Germinal center (tissue), 1 donor: ENCODE measurements around the gene ESYT2.

Experiments used
- DNase-seq: peaks from one replicate; pipeline ENCODE4 v3.0.0; 2012; ENCODE audit warnings: mixed read lengths, low spot score

ESYT2 gene

GRCh38 chr7:158825628-158826289, 3.5 kb downstream of the ESYT2 start:
- no peak for DNase-seq

DNA sequence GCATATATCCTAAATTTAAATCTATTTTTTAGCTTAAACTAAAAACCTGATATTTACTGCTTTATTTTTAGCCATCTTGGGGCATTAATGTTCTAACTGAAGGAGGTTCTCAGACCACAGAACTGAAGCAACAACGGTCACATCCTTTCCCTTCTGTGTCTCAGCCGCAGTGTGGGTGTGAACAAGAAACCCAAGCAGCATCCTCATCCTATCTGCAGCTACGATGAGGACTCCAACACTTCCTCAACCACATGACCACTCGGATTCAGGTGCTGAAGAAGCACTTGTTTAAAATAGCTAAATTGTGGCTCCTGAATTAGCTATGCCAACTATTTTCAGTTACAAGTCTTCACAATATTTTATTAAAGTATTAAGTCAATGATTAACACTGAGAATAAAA, 5.3 kb downstream of the ESYT2 start:
- DNase-seq: no peak

DNA sequence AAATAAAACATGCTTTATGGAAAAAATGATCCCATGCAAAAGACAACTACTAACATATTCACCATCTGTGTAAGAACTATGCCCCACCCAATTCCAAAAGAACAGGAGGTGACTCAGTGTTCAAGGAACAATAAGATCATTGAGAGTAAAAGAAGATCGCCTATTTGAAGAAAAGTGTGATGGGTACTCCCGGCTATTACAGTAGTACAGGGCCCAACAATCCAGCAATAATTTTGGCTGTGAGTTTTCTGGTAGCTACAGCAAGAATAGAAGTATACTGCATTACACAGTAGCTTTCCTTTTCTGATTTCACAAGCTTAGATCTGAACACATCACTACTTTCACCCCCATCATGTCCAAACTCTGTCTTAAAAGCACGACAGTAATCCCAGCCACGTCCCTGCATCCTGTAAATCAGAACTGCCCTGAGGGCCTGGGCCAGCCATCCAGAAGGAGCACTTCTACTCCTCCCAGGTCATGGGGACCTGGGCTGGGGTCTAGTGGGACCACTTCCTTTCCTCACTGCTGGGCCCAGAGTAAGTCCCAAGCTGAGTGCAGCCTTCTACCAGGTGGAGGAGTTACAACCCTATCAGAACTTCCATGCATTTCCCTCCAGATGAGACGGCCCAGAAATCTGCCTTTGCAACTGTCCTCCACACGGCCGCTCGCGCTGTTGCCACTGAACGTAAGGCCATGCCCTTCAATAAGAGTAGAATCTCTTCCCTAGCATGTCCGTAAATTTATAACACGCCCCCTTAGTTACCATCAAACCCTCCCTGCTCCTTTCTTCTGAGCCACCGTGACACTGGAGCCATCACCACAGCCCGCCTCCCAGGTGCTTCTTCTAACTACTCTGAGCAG, 7.9 kb downstream of the ESYT2 start:
- no peak for DNase-seq

DNA sequence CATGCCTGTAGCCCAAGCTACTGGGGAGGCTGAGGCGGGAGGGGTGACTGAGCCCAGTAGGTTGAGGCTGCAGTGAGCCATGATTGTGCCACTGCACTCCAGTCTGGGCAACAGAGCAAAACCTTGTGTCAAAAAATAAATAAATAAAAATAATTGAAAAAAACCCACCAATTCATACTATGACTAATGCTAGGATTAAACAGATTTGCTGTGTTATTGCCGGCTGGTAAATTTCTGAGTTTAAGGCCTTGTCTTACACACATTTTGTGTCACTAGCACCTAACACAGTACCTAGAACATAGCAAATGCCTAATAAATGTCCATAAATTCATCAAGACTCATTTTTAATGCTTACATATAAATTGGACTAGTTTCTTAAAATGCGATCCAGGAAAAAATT, 8.7 kb downstream of the ESYT2 start:
- no peak for DNase-seq

DNA sequence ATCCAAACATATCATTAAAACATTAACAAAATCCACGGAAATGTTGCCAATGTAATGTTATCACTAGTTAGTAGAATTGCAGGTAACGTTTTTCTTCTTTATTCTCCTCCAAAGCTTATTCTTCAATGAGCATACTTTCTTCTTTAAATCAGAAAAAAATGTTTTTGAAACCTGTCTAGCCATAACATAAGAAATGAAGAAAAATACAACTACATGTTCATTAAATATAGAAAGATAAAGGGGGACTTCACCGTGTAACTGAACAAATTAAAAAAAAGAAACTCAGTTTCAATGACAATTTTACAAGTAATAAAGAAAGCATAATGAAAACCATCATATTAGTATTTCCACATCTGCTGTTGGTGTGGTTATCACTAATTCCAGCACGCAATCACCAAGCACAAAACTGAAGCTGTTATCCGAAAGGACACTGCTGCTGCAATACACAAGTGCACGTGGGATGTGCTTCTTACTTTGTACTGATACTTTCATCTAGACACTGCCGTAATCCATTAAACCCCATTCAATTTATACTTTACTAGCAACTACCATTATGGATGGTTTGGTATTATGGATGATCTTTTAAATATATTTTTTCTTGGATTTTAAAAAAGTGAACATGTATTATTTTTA, 9.6 kb downstream of the ESYT2 start:
- no peak for DNase-seq

- DNase-seq: peak; percentile 63
Observed at GRCh38 chr7:158818325-158819213, 10.7 kb downstream of the ESYT2 start.

DNA sequence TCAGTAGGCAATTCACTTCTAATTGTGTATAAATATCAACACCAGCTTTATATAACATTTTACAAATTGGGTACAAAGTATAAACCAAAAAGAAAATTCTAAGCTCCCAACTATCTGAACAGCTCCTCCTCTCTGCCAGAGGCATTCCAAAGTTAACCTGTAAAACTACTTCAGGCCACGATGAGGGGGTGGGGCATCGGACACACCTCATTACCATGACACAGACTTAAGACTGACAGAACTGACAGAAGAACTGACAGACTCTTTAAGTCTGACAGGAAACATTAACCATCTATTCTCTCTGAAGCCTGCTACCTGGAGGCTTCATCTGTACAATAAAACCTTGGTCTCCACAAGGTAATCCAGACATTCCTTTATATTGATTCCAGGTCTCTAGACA, 12.3 kb downstream of the ESYT2 start:
- no peak for DNase-seq

DNA sequence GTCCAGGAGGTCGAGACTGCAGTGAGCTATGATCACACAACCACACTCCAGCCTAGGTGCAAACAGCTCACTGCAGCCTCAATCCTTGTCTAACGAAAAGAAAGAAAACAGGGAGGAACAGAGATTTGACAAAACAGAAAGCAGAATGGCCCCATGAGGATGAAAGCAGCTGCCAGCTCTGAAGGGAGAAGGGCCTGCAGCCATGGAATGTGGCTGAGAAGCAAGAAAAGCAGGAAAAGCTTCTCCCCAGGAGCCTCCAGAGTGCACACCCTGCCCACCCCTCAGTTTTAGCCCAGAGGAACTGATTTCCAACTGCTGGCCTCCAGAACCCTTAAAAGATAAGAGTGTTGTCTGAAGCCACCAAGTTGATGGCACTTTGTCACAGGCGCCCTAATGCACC, 13.0 kb downstream of the ESYT2 start:
- DNase-seq: no peak

DNA sequence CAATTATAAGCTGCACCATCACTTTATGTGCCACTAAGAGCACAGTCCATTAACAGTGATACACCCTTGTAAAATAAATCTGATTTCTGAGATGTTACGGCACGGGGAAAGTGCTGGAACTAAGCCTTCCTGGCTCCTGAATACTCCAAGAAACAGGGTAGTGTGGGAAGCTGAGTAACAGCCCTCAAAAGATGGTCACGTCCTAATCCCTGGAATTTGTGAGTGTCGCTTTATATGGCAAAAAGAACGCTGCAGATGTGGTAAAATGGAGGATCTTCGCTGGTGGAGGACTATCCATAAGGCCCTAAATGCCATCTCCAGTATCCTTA, 13.5 kb downstream of the ESYT2 start:
- no peak for DNase-seq

GRCh38 chr7:158815083-158815799, 14.1 kb downstream of the ESYT2 start:
- DNase-seq: no peak

- peak; percentile 21 for DNase-seq
Observed at GRCh38 chr7:158814637-158815036, 14.7 kb downstream of the ESYT2 start.

DNA sequence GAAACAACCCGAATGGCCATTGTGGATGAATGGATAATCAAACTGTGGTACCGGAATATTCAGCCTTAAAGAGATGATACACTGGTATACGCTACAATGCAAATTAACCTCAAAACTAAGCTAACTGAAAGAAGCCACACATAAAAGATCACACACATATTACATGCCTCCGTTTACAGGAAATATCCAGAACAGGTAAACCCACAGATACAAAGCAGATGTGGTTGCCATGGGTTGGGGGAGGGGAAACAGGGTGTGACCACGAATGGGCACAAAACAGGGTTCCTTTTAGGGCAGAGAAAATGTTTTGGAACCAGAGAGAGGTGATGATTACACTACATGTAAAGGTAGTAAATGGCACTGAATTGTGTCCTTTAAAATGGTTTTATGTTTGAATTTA, 16.6 kb downstream of the ESYT2 start:
- DNase-seq: no peak

DNA sequence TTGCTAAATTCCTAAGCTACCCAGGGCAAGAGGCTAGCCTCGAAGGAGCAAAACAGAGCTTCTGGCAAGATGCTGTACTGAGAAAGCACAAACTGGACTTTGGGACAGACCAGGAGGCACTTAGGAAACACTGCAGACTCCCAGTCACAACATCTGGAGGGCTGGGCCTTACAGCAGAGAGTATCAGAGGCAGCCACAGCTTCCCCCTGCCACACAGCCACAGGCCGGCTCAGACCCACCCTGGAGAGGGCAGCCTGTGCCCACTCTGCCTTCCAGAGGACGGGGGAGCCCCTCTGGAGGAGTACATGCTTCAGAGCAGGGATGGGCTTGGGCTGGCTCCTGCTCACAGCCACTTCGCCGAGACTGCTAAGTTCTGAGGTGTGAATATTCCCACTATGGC, 17.4 kb downstream of the ESYT2 start:
- DNase-seq: no peak

DNA sequence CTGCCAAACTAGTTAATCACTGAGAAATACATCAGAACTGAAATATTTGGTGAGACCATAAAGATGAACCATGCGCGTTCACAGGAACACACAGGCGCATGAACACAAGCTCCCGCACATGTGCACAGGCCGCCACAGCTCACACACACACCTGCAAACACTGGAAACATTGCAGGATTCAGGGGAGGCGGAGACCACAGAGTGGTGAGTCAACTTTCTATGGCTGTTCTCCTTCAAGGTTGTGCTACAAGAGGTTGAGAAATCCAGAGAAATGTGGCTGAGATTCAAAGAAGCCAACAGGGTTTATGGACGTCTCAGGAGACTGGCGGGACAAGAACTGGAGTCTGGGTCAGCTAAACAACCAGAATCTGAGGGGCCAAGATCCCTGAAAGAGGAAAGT, 17.8 kb downstream of the ESYT2 start:
- DNase-seq: no peak

DNA sequence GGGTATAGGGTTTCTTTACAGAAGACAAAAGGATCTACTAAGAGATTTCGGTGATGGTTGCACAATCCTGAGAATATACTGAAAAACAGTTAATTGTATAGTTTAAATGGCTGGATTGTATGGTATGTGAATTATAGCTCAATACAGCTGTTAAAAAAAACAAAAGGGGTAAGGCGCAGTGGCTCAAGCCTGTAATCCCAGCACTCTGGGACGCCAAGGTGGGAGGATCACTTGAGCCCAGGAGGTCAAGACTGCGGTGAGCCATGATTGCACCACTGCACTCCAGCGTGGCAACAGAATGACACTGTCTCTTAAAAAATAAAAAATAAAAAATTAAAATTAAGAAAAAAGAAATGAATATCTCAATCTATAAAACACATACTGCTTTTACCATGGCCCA, 18.5 kb downstream of the ESYT2 start:
- no peak for DNase-seq

- DNase-seq: peak; percentile 37
Observed at GRCh38 chr7:158809596-158809995, 19.7 kb downstream of the ESYT2 start.

- no peak for DNase-seq
Observed at GRCh38 chr7:158808126-158808525, 21.2 kb downstream of the ESYT2 start.

DNA sequence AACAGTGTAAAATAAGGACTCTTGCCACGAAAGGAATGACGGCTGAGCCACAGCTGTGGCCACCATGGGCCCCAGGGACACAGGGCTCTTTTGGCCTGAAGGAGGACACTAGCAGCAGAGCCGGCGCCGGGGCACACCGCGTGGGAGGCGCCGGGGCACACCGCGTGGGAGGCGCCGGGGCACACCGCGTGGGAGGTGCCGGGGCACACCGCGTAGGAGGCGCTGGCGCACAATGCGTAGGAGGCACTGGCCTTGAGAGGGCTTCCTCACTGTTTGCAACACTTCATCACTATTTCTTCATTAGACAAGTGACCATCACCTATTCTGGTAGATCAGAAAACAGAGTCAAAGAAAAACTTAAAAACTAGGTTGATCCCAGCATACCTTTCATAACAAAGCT, 23.4 kb downstream of the ESYT2 start:
- no peak for DNase-seq

DNA sequence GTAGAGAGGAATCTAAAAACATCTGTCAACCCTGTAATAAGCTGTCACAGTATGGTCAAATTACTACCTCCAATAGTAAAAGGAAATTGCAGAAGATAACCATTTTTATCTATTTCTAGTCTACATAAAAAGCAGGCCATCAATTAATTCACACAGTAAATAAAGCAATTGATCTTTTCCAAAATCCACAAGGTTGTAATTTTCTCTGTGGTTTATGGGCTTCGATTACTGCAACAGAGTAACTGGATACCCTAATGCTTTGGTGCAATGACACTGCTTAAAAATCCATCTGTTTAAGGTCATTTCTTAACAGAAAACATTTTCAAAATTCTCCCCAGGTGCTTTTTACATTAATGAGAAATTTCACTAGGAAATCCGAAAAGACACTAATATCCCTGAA, 23.9 kb downstream of the ESYT2 start:
- no peak for DNase-seq

DNA sequence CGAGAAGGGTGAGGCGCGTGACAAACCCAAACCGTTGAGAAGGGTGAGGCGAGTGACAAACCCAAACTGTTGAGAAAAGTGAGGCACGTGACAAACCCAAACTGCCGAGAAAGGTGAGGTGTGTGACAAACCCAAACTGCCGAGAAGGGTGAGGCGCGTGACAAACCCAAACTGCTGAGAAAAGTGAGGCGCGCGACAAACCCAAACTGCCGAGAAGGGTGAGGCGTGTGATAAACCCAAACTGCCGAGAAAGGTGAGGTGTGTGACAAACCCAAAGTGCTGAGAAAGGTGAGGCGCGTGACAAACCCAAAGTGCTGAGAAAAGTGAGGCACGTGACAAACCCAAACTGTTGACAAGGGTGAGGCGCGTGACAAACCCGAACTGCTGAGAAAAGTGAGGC, 25.0 kb downstream of the ESYT2 start:
- no peak for DNase-seq

DNA sequence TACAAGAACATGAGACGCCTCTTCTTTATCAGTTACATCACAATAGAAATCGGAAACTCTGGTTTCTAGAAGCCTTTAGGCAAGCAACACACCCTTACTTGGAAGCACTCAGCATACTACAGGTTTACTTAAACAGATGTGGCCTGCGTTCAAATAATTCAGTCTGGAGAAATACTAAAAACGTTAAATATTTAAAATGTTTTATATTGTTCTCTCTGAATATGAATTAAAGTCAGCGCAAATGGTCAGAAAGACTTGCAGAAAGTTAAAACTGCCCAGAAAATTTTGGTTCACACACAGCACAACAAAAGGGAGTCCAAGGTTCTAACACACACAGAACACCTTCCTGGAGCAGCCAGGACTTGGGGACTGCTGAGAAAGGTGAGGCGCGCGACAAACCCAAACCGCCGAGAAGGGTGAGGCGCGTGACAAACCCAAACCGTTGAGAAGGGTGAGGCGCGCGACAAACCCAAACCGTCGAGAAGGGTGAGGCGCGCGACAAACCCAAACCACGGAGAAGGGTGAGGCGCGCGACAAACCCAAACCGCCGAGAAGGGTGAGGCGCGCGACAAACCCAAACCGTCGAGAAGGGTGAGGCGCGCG, 25.8 kb downstream of the ESYT2 start:
- no peak for DNase-seq
